ENCODE data around the gene IPO9.

The IPO9 gene

DNA sequence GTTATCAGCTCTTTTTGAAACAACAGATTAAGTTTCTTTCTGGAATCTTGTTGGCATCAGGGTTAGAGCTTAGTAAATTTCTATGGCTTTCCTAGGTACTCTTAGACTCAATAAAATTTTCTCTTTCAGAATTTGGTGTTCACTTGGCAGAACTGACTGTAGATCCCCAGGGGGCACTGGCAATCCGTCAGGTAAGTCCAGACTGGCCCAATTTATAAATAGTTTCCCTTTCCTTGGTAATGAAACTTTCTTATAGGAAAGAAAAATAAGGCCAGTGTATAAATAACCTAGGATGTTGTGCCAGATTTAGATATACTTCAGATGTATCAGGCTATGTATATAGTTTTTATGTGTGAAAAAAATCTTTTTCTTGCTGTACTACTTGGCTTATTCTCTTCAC, 18.2 kb downstream of the IPO9 start:
- DNase-seq (ENCODE audit: low read depth in 1 of 2, low spot score in 1 of 2): no peak
- Histone ChIP-seq H3K4me3 (replicated peaks; ENCODE audit: insufficient read depth, low read length) (no peak overlapping the region), H3K27ac (replicated peaks) (no peak overlapping the region), H3K27me3 (ENCODE audit: insufficient read depth, poor library complexity, severe bottlenecking) (no peaks in the 10 kb centered on the region)
- TF ChIP-seq, protein P1, sequence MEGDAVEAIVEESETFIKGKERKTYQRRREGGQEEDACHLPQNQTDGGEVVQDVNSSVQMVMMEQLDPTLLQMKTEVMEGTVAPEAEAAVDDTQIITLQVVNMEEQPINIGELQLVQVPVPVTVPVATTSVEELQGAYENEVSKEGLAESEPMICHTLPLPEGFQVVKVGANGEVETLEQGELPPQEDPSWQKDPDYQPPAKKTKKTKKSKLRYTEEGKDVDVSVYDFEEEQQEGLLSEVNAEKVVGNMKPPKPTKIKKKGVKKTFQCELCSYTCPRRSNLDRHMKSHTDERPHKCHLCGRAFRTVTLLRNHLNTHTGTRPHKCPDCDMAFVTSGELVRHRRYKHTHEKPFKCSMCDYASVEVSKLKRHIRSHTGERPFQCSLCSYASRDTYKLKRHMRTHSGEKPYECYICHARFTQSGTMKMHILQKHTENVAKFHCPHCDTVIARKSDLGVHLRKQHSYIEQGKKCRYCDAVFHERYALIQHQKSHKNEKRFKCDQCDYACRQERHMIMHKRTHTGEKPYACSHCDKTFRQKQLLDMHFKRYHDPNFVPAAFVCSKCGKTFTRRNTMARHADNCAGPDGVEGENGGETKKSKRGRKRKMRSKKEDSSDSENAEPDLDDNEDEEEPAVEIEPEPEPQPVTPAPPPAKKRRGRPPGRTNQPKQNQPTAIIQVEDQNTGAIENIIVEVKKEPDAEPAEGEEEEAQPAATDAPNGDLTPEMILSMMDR (IDR thresholded peaks at IDR 0.05; ENCODE audit: insufficient read depth, low read length): no peak
- TF ChIP-seq POLR2AphosphoS5 (IDR thresholded peaks at IDR 0.05; ENCODE audit: low read depth): no peak

DNA sequence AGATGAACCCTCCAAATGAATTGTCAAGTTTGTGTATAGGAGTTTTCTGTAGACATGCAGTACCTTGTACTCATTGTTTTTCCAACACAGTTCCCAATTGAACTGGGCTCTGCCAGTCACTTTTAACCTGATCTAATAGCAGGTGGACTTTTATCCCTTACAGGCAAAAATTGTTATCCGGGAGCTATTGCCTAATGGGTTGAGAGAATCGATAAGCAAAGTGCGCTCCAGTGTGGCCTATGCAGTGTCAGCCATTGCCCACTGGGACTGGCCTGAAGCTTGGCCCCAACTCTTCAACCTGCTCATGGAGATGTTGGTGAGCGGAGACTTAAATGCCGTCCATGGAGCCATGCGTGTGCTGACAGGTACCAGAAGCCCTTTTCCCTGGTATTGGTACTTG, 19.3 kb downstream of the IPO9 start:
- TF ChIP-seq GABPA (IDR thresholded peaks at IDR 0.05; ENCODE audit: low read depth): no peak
- no peak for TF ChIP-seq POLR2AphosphoS5 (IDR thresholded peaks at IDR 0.05; ENCODE audit: low read depth)
- no peak for TF ChIP-seq SPI1 (IDR thresholded peaks at IDR 0.05; ENCODE audit: borderline replicate concordance, low read depth)
- TF ChIP-seq, protein P1 (IDR thresholded peaks at IDR 0.05; ENCODE audit: insufficient read depth, low read length): no peak
- TF ChIP-seq, protein P2, sequence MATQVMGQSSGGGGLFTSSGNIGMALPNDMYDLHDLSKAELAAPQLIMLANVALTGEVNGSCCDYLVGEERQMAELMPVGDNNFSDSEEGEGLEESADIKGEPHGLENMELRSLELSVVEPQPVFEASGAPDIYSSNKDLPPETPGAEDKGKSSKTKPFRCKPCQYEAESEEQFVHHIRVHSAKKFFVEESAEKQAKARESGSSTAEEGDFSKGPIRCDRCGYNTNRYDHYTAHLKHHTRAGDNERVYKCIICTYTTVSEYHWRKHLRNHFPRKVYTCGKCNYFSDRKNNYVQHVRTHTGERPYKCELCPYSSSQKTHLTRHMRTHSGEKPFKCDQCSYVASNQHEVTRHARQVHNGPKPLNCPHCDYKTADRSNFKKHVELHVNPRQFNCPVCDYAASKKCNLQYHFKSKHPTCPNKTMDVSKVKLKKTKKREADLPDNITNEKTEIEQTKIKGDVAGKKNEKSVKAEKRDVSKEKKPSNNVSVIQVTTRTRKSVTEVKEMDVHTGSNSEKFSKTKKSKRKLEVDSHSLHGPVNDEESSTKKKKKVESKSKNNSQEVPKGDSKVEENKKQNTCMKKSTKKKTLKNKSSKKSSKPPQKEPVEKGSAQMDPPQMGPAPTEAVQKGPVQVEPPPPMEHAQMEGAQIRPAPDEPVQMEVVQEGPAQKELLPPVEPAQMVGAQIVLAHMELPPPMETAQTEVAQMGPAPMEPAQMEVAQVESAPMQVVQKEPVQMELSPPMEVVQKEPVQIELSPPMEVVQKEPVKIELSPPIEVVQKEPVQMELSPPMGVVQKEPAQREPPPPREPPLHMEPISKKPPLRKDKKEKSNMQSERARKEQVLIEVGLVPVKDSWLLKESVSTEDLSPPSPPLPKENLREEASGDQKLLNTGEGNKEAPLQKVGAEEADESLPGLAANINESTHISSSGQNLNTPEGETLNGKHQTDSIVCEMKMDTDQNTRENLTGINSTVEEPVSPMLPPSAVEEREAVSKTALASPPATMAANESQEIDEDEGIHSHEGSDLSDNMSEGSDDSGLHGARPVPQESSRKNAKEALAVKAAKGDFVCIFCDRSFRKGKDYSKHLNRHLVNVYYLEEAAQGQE (IDR thresholded peaks at IDR 0.05; ENCODE audit: insufficient replicate concordance, low read depth): no peak
- Histone ChIP-seq H3K27me3 (ENCODE audit: insufficient read depth, poor library complexity, severe bottlenecking) (no peaks in the 10 kb centered on the region), H3K4me3 (replicated peaks; ENCODE audit: insufficient read depth, low read length) (no peak overlapping the region), H3K27ac (replicated peaks) (no peak overlapping the region)
- no peak for DNase-seq (ENCODE audit: low read depth in 1 of 2, low spot score in 1 of 2)

DNA sequence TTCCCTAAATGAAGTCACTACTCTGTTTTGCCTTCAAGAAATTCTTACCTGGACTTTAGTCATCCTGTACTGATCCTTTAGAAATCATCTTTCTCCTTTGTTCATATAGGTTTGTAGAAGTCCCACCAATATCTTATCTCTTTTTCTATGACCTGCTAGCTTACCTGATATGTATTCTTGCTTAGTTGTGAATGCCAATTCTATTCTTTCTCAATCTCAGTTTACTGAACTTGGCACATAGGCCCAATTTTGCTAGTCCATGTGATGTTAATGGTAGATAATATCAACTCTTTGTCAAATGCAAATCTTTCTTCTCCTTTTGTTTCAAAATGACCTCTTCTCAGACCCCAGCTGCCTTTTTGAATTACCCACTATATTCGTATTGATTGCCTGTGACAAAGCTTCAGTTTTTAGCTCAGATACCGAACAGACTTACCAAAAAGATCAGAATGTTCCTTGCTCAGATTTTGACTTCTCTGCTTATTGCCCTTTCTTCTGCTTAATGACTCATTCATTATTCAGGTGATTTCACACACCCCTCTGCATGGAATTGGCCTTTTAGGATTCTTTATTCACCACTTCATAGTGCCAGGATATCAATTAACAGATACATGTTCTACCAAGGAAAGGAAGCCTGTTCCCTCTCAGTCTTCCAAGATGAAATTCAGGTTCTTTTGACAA, 20.6 kb downstream of the IPO9 start:
- Histone ChIP-seq H3K27ac (replicated peaks) (no peak overlapping the region), H3K4me3 (replicated peaks; ENCODE audit: insufficient read depth, low read length) (no peak overlapping the region), H3K27me3 (ENCODE audit: insufficient read depth, poor library complexity, severe bottlenecking) (no peaks in the 10 kb centered on the region)
- no peak for TF ChIP-seq SPI1 (IDR thresholded peaks at IDR 0.05; ENCODE audit: borderline replicate concordance, low read depth)
- TF ChIP-seq, protein P2 (IDR thresholded peaks at IDR 0.05; ENCODE audit: insufficient replicate concordance, low read depth): no peak
- no peak for TF ChIP-seq POLR2AphosphoS5 (IDR thresholded peaks at IDR 0.05; ENCODE audit: low read depth)
- TF ChIP-seq, protein P1 (IDR thresholded peaks at IDR 0.05; ENCODE audit: insufficient read depth, low read length): no peak
- no peak for TF ChIP-seq GABPA (IDR thresholded peaks at IDR 0.05; ENCODE audit: low read depth)
- no peak for DNase-seq (ENCODE audit: low read depth in 1 of 2, low spot score in 1 of 2)

DNA sequence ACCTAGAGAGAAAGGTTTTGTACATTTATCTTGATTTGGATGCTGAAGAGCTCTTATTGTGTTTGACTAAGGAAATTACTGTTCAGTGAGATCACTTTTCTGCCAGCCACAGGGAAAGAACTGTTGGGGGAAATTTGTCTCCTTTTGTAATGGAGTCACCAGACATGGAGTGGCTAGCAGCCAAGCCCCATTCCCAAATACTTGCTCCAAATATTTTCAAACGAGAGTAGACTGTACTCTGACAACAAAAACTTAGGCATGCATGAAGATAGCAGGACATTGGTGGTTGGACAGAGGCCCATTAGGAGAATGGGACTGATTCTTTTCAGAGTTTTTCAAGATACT, 21.1 kb downstream of the IPO9 start:
- Histone ChIP-seq H3K4me3 (replicated peaks; ENCODE audit: insufficient read depth, low read length) (no peak overlapping the region), H3K27ac (replicated peaks) (no peak overlapping the region), H3K27me3 (ENCODE audit: insufficient read depth, poor library complexity, severe bottlenecking) (no peaks in the 10 kb centered on the region)
- TF ChIP-seq SPI1 (IDR thresholded peaks at IDR 0.05; ENCODE audit: borderline replicate concordance, low read depth) (no peak), GABPA (IDR thresholded peaks at IDR 0.05; ENCODE audit: low read depth) (no peak)
- no peak for DNase-seq (ENCODE audit: low read depth in 1 of 2, low spot score in 1 of 2)
